DND-41 (cell line): ENCODE data around the gene ERN2.

Experiments
- CTCF ChIP-seq: IDR thresholded peaks from 2 replicates; pipeline ENCODE4 v1.5.1; 2012; ENCODE audit warnings: borderline replicate concordance, low read length, moderate library complexity, mild to moderate bottlenecking; ENCODE audit not compliant: poor library complexity, severe bottlenecking; ENCODE audit errors: extremely low read depth
- EZH2 ChIP-seq: IDR thresholded peaks from 3 replicates; pipeline ENCODE4 v1.6.1; 2012; ENCODE audit warnings: borderline replicate concordance, low read depth, mild to moderate bottlenecking, moderate library complexity, low read length, inconsistent platforms; ENCODE audit not compliant: severe bottlenecking

- TF ChIP-seq CTCF: no peak
- no peak for TF ChIP-seq EZH2
Measured at GRCh38 chr16:23709536-23709935, 3.5 kb downstream of the ERN2 start.
